GM19324 (cell line): ENCODE results near the gene DNAJB8.

Experiments
- ATAC-seq: cut with Tn5 transposase; IDR thresholded peaks from one replicate; pipeline ENCODE4 v1.9.1; 2021; ENCODE audit warnings: mild to moderate bottlenecking, moderate library complexity; ENCODE audit not compliant: unreplicated experiment, low FRiP score

Gene DNAJB8

DNA sequence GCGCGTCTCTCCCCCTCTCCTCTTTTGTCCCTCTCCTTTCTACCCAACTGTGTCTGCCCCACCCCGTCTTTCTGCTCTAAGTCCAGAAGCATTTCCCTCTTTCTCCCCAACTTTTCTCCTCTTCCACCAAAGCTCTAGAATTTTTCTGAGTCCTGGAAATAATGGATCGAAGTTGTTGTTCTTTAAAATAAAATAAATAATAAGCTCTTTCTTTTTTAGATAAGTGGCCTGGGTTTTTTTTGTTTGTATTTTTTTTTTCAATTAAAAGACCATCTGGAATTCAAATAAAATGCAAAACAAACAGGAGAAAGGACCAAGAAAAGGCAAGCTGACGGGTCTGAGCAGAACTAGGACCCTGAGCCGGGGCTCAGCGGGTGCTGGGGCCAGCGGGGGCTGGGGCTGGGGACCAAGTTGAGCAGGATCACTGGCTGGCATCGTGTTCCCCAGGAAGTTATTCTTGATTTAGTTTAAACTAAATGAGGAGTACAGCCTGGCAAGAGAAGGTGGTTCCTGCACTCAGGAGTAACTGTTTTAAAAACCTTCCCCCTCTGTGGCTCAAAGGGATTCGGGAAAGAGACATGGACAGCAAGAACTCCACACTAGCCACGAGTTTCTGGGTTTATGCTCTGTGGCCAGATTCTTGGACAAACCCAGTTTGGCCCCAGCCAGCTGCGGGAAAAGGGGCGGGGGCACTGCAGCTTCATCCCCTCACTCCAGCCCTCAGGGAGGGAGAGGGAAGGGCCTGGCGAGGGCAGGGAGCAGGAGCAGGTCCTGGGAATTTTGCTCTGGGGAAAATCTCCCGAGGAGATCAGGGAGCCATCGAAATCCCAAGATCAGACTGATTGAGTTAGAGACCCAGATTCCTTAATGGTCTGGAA lies 18.0 kb upstream of the DNAJB8 start:
- no peak for ATAC-seq

DNA sequence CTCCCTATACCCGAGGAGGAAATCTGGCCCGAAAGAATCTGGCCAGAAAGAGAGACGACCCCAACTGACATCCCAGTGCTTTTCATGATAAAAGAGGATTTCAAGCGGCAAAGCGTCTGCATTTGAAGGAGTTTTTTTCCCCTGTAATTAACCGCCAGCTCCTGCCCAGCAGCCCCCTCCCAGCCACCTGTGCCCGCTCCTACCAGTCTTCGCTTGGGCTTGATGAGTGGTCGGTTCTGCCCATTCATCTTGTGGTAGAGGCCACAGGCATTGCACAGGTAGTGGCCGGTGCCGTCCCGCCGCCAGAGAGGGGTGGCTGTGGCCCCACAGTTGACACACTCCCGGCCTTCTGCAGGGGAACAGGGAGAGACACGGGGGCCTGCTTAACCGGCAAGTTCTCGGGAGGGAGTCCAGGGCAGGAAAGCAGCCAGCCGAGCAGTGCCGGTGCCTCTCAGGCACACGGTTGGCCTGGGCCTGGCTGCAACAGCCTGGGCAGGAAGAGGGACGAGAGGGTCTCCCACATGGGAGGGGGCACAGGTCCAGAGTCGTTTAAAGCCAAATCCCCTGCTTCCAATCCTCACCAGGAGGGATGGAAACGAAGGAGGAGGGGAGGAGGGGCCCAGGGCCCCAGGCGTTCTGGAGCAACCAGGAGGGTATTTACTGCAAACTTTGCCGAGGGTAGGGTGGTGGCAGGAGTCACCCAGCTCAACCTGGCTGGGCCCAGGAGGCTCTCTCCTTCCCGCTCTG lies 17.1 kb upstream of the DNAJB8 start:
- no peak for ATAC-seq

- ATAC-seq = no peak
Observed at GRCh38 chr3:128482666-128483656, 16.3 kb upstream of the DNAJB8 start.

- no peak for ATAC-seq
Observed at GRCh38 chr3:128482175-128482574, 15.5 kb upstream of the DNAJB8 start.

DNA sequence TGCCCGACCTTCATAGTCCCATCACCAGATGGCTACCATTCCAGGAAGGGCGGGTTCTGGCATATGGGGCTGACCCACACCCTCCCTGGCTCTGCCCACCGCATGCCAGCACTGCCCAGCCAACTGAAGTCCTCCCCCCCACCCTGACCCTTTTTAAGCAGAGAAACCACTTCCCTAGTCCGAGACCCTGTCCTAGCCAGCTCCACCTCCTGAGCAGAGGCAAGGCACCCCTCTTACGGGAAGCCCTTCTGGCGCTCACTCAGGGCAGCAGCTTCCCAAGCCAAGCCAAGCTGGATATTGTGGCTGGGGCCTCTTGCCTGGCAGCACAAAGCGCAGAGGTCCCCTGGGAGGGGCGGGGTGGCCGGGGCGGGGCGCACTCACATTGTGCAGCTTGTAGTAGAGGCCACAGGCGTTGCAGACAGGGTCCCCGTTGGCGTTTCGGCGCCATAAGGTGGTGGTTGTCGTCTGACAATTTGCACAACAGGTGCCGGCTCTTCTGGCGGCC lies 14.8 kb upstream of the DNAJB8 start:
- ATAC-seq = no peak

- no peak for ATAC-seq
Observed at GRCh38 chr3:128480717-128481437, 14.2 kb upstream of the DNAJB8 start.

- no peak for ATAC-seq
Observed at GRCh38 chr3:128480278-128480677, 13.6 kb upstream of the DNAJB8 start.

DNA sequence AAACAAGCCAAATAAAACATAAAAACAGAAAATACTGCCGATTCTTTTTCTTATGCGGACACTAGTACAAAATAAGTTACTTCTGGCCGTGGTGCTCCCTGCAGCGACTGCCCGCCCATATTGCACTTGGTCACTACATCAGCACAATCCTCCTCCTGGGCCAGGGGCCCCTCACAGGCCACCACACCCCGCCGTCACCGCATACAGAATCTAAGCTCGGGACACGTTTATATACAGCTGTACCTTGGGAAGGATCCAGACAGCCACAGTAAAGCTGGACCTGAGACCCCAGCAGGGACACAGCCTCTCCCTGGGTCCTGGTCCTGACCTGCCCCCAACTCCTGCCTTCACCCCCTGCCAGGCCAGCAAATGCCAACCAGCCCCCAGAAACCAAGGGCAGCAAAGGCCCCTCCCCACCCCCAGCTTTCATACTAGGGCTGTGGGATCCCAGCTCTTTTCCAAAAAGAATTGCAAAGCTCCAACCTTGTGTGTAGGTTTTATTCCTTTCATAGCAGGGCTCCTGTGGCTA lies 12.9 kb upstream of the DNAJB8 start:
- no peak for ATAC-seq

DNA sequence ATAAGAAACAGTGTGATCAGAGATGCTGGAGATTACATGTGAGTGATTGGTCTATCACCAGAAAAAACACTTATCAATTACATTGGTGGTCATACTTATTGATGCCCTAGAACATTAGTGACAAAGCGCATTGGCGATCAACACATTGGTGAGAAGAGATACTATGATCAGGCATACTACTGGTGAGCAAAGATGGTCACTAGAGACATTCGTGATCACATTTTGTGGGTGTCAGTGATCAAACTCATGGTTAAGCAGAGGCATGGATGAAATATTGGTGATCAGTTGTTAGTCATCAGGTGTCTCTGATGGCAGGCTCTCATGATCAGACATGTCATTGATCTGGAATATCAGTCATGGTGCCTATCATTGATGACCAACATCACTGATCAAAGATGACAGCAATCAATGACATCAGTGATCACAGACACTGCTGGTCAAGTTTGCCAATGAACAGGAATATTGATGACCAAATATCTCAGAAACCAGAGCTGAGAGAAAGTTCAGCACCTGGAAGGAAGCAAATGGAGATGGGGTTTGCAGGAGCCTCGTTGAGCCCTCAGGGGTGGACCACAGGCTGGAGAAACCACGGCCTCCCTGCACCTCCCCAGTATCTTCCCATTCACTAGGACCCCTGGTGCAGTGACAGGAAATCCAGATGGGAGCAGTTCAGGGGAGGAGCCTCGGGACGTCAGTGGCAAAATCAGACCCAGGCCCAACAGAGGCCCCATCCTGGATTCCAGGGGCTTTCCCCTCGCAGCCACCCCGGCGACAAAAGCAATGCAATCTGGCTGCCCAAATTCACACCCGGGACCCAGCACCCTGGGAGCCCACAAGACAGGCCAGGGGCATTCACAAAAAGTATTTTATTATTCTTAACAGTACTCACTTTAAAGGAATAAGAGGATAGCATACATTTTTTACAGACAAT lies 12.2 kb upstream of the DNAJB8 start:
- ATAC-seq = no peak

DNA sequence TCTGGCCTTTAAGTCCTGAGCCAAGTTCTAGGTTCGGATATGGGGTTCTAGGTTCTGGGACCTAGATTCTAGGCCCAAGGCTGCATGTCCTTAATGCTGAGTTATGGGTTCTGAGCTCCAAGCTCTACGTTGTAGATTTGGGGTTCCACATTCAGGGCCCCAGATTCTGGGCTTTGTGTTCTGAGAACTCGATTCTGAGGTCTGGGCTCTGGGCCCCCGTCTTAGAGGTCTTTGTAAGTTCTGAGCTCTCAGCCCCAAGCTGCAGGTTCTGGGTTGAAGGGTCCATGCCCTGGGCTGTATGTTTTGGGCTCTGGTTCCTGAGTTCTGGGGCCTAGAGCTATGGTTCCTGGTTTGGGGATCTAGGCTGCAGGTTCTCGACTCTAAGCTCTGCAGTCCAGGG lies 10.0 kb upstream of the DNAJB8 start:
- ATAC-seq = no peak

DNA sequence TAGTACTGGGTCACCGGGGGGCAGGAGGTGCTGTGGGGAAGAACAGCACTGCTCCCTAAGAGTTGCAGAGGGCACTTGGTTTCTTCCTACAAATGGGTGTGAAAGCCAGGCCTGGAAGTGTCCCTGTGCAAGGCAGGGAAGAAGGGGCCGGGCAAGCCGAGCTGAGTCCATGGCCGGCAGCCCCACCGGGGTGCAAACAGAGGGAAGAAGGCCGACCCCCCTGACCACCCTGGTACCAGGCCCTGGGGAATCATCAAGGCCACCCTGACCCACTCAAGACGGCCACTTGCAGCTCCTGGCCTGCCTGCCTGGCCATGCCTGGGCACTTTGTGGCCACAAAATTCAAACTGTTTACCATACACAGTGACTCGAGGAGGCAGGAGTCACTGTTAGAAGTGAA lies 8.7 kb upstream of the DNAJB8 start:
- no peak for ATAC-seq

DNA sequence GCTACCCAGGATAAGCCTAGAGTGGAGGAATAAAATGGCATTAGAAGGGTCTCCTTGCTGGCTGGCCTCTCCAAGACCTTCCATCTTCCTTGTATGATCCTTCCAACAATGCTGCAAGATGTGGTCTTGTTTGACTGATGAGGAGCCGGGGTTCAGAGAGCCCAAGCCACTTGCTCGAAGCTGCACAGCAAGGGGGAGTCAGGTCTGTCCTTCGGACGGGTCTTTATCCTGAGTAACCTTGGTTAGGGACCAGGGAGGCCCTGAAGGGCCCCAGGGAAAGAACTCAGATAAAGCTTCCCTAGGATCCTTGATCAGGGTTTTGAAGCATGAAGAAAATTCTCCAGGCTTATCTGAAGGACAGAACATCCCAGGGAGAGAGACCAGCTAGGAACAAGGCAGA lies 7.0 kb upstream of the DNAJB8 start:
- no peak for ATAC-seq

GRCh38 chr3:128473180-128473519 lies 6.5 kb upstream of the DNAJB8 start:
- no peak for ATAC-seq

DNA sequence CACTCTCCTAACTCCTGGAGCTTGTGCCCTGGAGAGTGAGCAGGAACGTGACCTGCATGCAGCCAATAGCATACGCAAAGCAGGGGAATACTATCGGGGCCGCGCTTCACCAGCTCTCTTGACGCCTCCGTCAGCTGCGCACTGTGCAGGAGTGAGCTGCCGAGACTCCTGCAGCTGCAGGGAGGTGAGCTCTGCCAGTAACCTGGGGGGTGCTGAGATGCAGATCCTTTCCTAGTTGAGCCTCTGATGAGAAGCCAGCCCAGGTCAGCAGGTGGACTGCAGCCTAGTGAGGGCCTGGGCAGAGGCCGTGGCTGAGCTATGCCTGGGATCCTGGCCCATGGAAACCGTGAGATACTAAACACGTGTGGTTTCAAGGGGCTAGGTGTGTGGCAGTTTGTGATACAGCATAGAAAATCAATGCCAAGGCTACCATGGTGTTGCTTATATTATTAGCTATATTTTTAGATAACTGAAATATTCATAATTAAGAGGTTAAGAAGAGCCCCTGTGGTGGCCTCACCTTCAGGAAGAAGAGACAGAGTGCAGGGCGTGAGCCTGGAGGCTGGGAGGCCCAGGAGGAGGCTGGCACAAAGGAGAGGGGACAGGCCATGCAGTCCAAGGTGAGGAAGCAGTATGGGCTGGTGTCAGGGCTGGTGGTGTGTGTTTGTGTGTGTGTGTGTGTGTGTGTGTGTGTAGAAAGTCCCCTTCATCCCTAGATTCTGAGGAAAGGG lies 5.9 kb upstream of the DNAJB8 start:
- ATAC-seq = no peak

DNA sequence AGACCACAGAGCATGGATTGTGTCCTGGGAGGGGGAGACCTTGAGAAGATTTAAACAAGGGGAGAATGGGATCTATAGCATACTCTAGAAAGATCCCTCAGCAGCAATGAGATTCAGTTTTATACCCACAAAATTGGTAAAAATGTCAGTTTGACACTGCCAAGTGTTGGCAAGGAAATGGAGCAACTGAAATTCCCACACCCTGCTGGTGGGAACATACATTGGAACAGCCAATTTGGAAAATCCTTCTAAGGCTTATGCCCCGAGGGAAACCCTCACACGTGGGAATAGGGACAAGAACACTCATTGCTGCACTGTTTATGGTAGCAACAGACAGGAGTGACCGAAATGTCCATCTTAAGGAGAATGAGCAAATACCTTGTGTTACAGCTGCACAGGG lies 5.0 kb upstream of the DNAJB8 start:
- no peak for ATAC-seq

DNA sequence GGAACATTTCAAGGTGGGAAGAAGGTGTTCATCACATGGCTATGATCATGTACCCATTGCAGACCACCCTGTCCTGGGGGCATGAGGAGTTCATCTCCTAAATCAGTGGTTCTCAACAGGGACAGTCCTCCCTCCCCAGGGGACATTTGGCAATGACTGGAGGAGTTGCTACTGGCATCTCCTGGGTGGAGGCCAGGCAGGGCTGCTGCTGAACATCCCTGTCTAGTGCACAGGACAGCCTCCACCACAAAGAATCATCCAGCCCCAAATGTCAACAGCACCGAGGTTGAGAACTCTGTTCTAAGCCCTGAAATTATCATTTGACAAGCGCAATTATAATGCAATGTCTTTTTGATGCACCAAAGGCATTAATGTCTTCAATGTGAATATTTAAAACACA lies 4.4 kb upstream of the DNAJB8 start:
- no peak for ATAC-seq

- no peak for ATAC-seq
Observed at GRCh38 chr3:128470134-128470899, 3.6 kb upstream of the DNAJB8 start.
